ENCODE results near the gene INSM1.

DNA sequence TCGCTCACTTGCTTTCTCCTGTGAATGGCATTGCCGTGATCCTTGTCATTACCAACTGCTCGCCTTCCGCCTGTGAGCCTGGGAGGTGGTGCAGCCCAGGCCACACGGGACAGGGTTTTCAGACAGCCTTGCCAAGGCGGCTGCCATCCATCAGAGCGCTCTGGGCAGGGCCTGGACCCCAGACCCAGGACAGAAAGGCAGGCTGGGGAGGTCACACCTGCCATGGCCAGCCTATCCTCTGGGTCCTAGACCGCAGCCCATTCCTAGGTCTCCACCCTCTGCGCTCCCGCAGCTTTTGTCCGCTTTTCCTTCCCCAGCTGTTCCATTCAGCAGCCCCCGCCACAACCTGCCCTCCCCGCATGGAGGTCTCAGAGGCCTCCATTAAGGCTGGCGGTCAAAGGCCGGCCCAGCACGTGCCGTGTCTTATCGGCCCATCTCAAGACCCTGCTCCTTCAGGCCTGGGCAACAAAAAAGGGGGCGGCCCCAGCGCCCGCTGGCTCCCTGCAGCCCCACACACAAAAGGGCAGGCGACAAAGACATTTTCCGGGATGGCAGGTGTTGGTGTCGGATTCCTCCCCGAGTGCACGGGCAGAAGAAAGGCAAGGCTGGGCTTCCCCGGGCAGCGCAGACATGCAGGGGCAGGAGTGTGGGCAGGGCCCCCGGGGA, 28.1 kb downstream of the INSM1 start:
- TF ChIP-seq, protein P1, sequence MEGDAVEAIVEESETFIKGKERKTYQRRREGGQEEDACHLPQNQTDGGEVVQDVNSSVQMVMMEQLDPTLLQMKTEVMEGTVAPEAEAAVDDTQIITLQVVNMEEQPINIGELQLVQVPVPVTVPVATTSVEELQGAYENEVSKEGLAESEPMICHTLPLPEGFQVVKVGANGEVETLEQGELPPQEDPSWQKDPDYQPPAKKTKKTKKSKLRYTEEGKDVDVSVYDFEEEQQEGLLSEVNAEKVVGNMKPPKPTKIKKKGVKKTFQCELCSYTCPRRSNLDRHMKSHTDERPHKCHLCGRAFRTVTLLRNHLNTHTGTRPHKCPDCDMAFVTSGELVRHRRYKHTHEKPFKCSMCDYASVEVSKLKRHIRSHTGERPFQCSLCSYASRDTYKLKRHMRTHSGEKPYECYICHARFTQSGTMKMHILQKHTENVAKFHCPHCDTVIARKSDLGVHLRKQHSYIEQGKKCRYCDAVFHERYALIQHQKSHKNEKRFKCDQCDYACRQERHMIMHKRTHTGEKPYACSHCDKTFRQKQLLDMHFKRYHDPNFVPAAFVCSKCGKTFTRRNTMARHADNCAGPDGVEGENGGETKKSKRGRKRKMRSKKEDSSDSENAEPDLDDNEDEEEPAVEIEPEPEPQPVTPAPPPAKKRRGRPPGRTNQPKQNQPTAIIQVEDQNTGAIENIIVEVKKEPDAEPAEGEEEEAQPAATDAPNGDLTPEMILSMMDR (conservative IDR thresholded peaks at IDR 0.05; ENCODE audit: low read length) = no peak
- no peak for TF ChIP-seq EZH2phosphoT487 (IDR thresholded peaks at IDR 0.05; ENCODE audit: borderline replicate concordance)

All from Loucy (cell line).